Stomach (tissue), 4 donors: ENCODE data around the gene PRKG1.
"Not testable (repeated sequence)": the region's sequence is repeated elsewhere in the genome, so short reads cannot be mapped to it uniquely, and the experiment has no call there.

Experiments used
- CTCF ChIP-seq, 7 experiments: fragments of 450-650 bp in 4 of 7; fragments of 200-600 bp in 3 of 7; sonication (generic) in 3 of 7; IDR thresholded peaks; one replicate each; pipeline ENCODE4 v1.5.1; 2016 to 2019; ENCODE audit warnings: antibody characterized with exemption in 7 of 7, control low read depth in 2 of 7, mild to moderate bottlenecking in 1 of 7
- EP300 ChIP-seq: sonication (generic); formaldehyde crosslinking; IDR thresholded peaks from one replicate; pipeline ENCODE4 v1.6.1; 2017; ENCODE audit warnings: antibody characterized with exemption
- POLR2A ChIP-seq, 4 donors: fragments of 450-650 bp; IDR thresholded peaks; one replicate each; pipeline ENCODE4 v1.6.1; 2016; ENCODE audit warnings: antibody characterized with exemption in 4 of 4, control low read depth in 2 of 4, mild to moderate bottlenecking in 1 of 4, moderate library complexity in 1 of 4
- POLR2AphosphoS5 ChIP-seq, 3 donors: sonication (generic); formaldehyde crosslinking; IDR thresholded peaks; one replicate each; pipeline ENCODE4 v1.6.1; 2016; ENCODE audit warnings: antibody characterized with exemption in 3 of 3

GRCh38 chr10:51212937-51213336 is 138.7 kb downstream of the PRKG1 start:
- not testable (repeated sequence) for TF ChIP-seq POLR2A (IDR thresholded peaks at IDR 0.05); POLR2AphosphoS5 (IDR thresholded peaks at IDR 0.05); CTCF (IDR thresholded peaks at IDR 0.05); EP300
